ENCODE data around the gene CCDC174. TPM values are rescaled to one million over a fixed set of nuclear protein-coding genes. Genes with fewer than 3 reads are reported as not detected.
"Not testable (repeated sequence)": the region's sequence is repeated elsewhere in the genome, so short reads cannot be mapped to it uniquely, and the experiment has no call there.

CCDC174 gene
- total RNA-seq, 1 donor from 2014 or later = 25.8 TPM

DNA sequence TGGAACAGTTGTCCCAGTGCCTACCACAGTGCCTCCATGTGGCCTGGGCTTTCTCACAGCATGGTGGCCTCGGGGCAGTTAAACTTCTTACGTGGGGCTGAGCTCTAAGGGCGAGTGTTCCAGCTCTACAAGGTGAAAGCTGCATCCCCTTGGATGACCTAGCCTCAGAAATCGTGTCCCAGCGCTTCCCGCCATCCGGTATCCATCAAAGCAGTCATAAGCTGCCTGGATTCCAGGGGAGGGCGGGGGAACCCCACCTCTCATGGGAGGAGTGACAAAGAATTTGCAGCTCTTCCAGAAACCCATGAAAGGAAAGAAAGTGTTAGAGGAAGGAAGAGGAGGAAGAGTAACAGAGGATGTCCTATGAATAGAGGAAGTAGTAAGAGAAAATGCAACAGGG is 45.8 kb upstream of the CCDC174 start:
- no peak for DNase-seq (ENCODE audit: low spot score, unreplicated experiment)
- Mint-ChIP-seq H3K27ac (no peak overlapping the region), H3K9me3 (ENCODE audit: low read depth) (no peaks in the 10 kb centered on the region), H3K4me1 (ENCODE audit: low read depth) (peaks cover 16% of the 10 kb centered on the region), H3K4me3 (ENCODE audit: low read depth) (no peak overlapping the region), H3K27me3 (peaks cover 30% of the 10 kb centered on the region), H3K36me3 (ENCODE audit: insufficient read depth) (no peaks in the 10 kb centered on the region)
- TF ChIP-seq, protein P1, sequence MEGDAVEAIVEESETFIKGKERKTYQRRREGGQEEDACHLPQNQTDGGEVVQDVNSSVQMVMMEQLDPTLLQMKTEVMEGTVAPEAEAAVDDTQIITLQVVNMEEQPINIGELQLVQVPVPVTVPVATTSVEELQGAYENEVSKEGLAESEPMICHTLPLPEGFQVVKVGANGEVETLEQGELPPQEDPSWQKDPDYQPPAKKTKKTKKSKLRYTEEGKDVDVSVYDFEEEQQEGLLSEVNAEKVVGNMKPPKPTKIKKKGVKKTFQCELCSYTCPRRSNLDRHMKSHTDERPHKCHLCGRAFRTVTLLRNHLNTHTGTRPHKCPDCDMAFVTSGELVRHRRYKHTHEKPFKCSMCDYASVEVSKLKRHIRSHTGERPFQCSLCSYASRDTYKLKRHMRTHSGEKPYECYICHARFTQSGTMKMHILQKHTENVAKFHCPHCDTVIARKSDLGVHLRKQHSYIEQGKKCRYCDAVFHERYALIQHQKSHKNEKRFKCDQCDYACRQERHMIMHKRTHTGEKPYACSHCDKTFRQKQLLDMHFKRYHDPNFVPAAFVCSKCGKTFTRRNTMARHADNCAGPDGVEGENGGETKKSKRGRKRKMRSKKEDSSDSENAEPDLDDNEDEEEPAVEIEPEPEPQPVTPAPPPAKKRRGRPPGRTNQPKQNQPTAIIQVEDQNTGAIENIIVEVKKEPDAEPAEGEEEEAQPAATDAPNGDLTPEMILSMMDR (IDR thresholded peaks at IDR 0.05; ENCODE audit: unreplicated experiment) = no peak

DNA sequence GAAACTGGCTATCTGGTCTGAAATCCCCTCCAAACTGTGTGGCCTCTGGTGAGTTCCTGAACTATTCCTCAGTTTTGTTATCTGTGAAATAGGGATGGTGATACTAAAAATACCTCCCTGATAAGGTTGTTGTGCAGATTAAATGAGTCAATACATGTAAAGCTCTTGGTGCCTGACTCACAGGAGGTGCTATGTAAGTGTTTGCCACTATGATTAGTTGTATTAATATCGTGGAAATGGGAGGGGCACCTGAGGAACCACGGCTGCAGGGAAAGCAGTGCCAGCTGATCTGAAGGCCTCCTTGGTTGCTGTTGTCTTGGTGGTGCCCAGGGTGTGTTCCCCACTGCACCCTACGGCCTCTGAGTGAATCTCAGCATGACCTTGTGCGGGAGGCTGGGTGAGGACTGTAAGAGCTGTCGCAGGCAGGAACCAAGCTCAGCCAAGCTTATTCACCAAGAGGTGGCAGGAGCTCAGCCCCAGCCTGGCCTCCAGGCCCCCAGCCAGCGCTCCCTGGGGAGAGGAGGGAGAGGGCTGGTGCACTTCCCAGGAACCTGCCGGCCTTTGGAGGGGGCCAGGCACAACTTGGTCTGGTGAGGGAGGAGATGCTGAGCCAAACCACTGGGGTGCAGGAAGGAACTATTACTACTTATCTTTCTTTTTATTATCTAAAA is 44.8 kb upstream of the CCDC174 start:
- Mint-ChIP-seq H3K4me1 (ENCODE audit: low read depth) (peaks cover 14% of the 10 kb centered on the region), H3K9me3 (ENCODE audit: low read depth) (no peaks in the 10 kb centered on the region), H3K4me3 (ENCODE audit: low read depth) (no peak overlapping the region), H3K36me3 (ENCODE audit: insufficient read depth) (no peaks in the 10 kb centered on the region), H3K27me3 (peaks cover 19% of the 10 kb centered on the region), H3K27ac (no peak overlapping the region)
- no peak for DNase-seq (ENCODE audit: low spot score, unreplicated experiment)
- TF ChIP-seq, protein P1 (IDR thresholded peaks at IDR 0.05; ENCODE audit: unreplicated experiment) = no peak

DNA sequence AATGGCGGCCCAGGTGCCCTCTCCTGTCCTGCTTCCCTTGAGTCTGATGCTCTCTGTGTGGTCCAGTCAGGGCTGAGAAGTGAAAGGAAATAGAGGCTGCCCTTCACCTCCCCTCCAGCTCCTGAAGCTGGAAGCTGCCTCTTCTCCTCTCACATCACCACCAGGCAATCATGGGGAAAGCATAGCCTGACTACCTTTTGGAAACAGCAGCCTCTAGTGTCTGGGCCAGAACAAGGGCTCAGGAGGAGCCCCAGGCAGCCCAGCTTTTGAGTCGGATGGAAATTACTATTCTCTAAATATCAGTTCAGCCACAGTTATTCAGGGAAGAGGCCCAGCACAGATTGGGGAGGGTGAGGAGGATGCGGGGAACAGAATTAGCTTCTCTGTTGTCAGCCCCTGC is 43.3 kb upstream of the CCDC174 start:
- TF ChIP-seq, protein P1 (IDR thresholded peaks at IDR 0.05; ENCODE audit: unreplicated experiment) = no peak
- no peak overlapping the region for H3K4me3 Mint-ChIP-seq (ENCODE audit: low read depth)
- peaks cover 11% of the 10 kb centered on the region for H3K4me1 Mint-ChIP-seq (ENCODE audit: low read depth)
- no peaks in the 10 kb centered on the region for H3K9me3 Mint-ChIP-seq (ENCODE audit: low read depth)
- H3K27ac Mint-ChIP-seq = no peak overlapping the region
- no peaks in the 10 kb centered on the region for H3K36me3 Mint-ChIP-seq (ENCODE audit: insufficient read depth)
- peaks cover 18% of the 10 kb centered on the region for H3K27me3 Mint-ChIP-seq
- no peak for DNase-seq (ENCODE audit: low spot score, unreplicated experiment)

DNA sequence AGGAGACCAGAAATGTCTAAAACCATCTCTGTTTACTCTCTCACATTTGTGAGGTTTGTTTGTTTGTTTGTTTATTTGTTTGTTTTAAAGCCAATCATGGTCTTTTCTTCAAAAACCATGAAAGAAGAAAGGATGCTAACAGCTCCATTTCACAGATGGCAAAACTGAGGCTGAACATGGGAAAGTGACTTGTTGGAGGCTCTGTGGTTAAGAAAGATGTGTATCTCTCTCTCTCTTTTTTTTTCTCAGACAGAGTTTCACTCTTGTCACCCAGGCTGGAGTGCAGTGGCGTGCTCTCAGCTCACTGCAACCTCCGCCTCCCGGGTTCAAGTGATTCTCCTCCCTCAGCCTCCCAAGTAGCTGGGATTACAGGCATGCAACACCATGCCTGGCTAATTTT is 42.5 kb upstream of the CCDC174 start:
- DNase-seq (ENCODE audit: low spot score, unreplicated experiment); H3K36me3 Mint-ChIP-seq (ENCODE audit: insufficient read depth); H3K4me3 Mint-ChIP-seq (ENCODE audit: low read depth); H3K4me1 Mint-ChIP-seq (ENCODE audit: low read depth); H3K9me3 Mint-ChIP-seq (ENCODE audit: low read depth); H3K27ac Mint-ChIP-seq: not testable (repeated sequence)
- peaks cover 16% of the 10 kb centered on the region for H3K27me3 Mint-ChIP-seq

DNA sequence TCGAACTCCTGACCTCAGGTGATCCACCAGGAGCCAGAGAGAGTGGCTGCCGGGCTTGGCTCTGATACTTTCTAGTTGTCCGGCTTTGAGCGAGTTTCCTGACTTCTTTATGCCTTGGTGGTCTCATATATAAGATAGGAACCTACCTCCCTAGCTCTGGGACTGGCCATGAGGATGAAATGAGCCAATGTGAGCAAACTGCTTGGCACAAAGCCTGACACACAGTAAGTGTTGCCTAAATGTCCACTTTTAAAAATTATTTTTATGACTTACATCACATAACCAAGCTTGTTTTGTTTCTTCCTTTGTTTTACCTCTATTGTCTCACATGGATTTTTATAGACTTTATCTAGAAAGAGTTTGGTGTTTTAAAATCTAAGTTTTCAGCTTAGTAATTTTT is 42.1 kb upstream of the CCDC174 start:
- Mint-ChIP-seq H3K4me1 (ENCODE audit: low read depth) (peaks cover 9% of the 10 kb centered on the region), H3K27me3 (peaks cover 16% of the 10 kb centered on the region), H3K36me3 (ENCODE audit: insufficient read depth) (no peaks in the 10 kb centered on the region), H3K27ac (no peak overlapping the region), H3K9me3 (ENCODE audit: low read depth) (no peaks in the 10 kb centered on the region), H3K4me3 (ENCODE audit: low read depth) (no peak overlapping the region)
- TF ChIP-seq, protein P1 (IDR thresholded peaks at IDR 0.05; ENCODE audit: unreplicated experiment) = no peak
- no peak for DNase-seq (ENCODE audit: low spot score, unreplicated experiment)

DNA sequence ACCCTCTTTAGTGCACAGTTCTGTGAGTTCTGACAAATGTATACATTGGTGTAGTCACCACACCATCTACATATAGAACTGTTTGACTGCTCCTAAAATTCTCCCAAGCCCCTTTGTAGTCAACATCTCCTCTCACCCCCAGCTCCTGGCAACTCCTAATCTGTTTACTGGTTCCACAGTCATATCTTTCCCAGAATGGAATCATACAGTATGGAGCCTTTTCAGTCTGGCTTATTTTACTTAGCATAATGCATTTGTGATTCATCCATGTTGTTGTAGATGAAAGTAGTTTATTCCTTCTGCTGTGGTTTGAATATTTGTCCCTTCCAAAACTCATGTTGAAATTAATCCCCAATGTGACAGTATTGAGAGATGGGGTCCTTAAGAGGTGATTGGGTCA is 41.6 kb upstream of the CCDC174 start:
- Mint-ChIP-seq H3K9me3 (ENCODE audit: low read depth) (no peaks in the 10 kb centered on the region), H3K27me3 (peaks cover 13% of the 10 kb centered on the region)
- DNase-seq (ENCODE audit: low spot score, unreplicated experiment) = no peak

More for the DNA sequence above, 41.6 kb upstream of the CCDC174 start:
- Mint-ChIP-seq H3K27ac (no peak overlapping the region), H3K36me3 (ENCODE audit: insufficient read depth) (no peaks in the 10 kb centered on the region), H3K4me1 (ENCODE audit: low read depth) (peaks cover 9% of the 10 kb centered on the region), H3K4me3 (ENCODE audit: low read depth) (no peak overlapping the region)
- TF ChIP-seq, protein P1 (IDR thresholded peaks at IDR 0.05; ENCODE audit: unreplicated experiment) = no peak
